OCI-LY1 (cell line): Measurements from ENCODE around the gene ECSIT.

Source experiments
- H2AFZ ChIP-seq: fragments of 200-600 bp; sonication (generic), shearing (Covaris generic); 2 replicates; pipeline ENCODE4 v1.6.0; 2014; ENCODE audit warnings: antibody characterized with exemption, mild to moderate bottlenecking, low read length
- H3F3A ChIP-seq: fragments of 200-600 bp; sonication (generic), shearing (Covaris generic); 2 replicates; pipeline ENCODE4 v1.6.0; 2014; ENCODE audit warnings: mild to moderate bottlenecking, antibody characterized with exemption, low read length, moderate library complexity; ENCODE audit not compliant: insufficient read depth
- H3K27ac ChIP-seq: fragments of 200-600 bp; sonication (generic); 2 replicates; pipeline ENCODE4 v1.5.1; 2014; ENCODE audit warnings: low read length, mixed run types, mild to moderate bottlenecking, low read depth; ENCODE audit not compliant: poor library complexity, severe bottlenecking
- H3K27me3 ChIP-seq: fragments of 200-600 bp; sonication (generic); 2 replicates; pipeline ENCODE4 v1.6.0; 2014; ENCODE audit warnings: antibody characterized with exemption, mild to moderate bottlenecking, low read length, moderate library complexity; ENCODE audit not compliant: insufficient read depth
- H3K36me3 ChIP-seq: fragments of 200-600 bp; sonication (generic); 2 replicates; pipeline ENCODE4 v1.6.1; 2014; ENCODE audit warnings: mild to moderate bottlenecking, antibody characterized with exemption, low read length, moderate library complexity, mixed read lengths; ENCODE audit not compliant: insufficient read depth
- H3K4me1 ChIP-seq: fragments of 200-600 bp; sonication (generic); 2 replicates; pipeline ENCODE4 v1.5.1; 2014; ENCODE audit warnings: mild to moderate bottlenecking, low read length, moderate library complexity; ENCODE audit not compliant: insufficient read depth, severe bottlenecking
- H3K4me2 ChIP-seq: fragments of 200-600 bp; sonication (generic), shearing (Covaris generic); 2 replicates; pipeline ENCODE4 v1.6.1; 2014; ENCODE audit warnings: low read length
- H3K4me3 ChIP-seq: fragments of 200-600 bp; sonication (generic); 2 replicates; pipeline ENCODE4 v1.5.1; 2014; ENCODE audit warnings: low read length, low read depth, mild to moderate bottlenecking, mixed read lengths; ENCODE audit not compliant: poor library complexity, severe bottlenecking
- H3K79me2 ChIP-seq: fragments of 200-600 bp; shearing (Covaris generic); 2 replicates; pipeline ENCODE4 v1.6.1; 2016; ENCODE audit warnings: mixed run types, low read length, mixed read lengths; ENCODE audit not compliant: insufficient read depth
- H3K9ac ChIP-seq: fragments of 200-600 bp; sonication (generic), shearing (Covaris generic); 2 replicates; pipeline ENCODE4 v1.6.1; 2014; ENCODE audit warnings: mild to moderate bottlenecking, low read length, mixed read lengths
- H3K9me2 ChIP-seq: fragments of 200-600 bp; sonication (generic), shearing (Covaris generic); 2 replicates; pipeline ENCODE4 v1.6.1; 2014; ENCODE audit warnings: low read depth, mild to moderate bottlenecking, low read length, mixed read lengths
- H3K9me3 ChIP-seq: fragments of 200-600 bp; shearing (Covaris generic); 2 replicates; pipeline ENCODE4 v1.6.1; 2014; ENCODE audit warnings: low read length, mixed read lengths
- H4K20me1 ChIP-seq: fragments of 200-600 bp; sonication (generic), shearing (Covaris generic); 2 replicates; pipeline ENCODE4 v1.6.0; 2016; ENCODE audit warnings: mild to moderate bottlenecking, low read length; ENCODE audit not compliant: insufficient read depth
- EZH2 ChIP-seq: fragments of 200-600 bp; sonication (generic), shearing (Covaris generic); IDR thresholded peaks from 2 replicates; pipeline ENCODE4 v1.8.0; 2017; ENCODE audit warnings: borderline replicate concordance, mixed run types, mild to moderate bottlenecking, antibody characterized with exemption, low read length, moderate library complexity, mixed read lengths
- TF ChIP-seq, protein P1 (sequence below): fragments of 200-600 bp; sonication (generic), shearing (Covaris generic); IDR thresholded peaks from 2 replicates; pipeline ENCODE4 v1.5.1; 2017; ENCODE audit warnings: mild to moderate bottlenecking, antibody characterized with exemption, low read length, moderate library complexity, mixed read lengths

ECSIT gene

DNA sequence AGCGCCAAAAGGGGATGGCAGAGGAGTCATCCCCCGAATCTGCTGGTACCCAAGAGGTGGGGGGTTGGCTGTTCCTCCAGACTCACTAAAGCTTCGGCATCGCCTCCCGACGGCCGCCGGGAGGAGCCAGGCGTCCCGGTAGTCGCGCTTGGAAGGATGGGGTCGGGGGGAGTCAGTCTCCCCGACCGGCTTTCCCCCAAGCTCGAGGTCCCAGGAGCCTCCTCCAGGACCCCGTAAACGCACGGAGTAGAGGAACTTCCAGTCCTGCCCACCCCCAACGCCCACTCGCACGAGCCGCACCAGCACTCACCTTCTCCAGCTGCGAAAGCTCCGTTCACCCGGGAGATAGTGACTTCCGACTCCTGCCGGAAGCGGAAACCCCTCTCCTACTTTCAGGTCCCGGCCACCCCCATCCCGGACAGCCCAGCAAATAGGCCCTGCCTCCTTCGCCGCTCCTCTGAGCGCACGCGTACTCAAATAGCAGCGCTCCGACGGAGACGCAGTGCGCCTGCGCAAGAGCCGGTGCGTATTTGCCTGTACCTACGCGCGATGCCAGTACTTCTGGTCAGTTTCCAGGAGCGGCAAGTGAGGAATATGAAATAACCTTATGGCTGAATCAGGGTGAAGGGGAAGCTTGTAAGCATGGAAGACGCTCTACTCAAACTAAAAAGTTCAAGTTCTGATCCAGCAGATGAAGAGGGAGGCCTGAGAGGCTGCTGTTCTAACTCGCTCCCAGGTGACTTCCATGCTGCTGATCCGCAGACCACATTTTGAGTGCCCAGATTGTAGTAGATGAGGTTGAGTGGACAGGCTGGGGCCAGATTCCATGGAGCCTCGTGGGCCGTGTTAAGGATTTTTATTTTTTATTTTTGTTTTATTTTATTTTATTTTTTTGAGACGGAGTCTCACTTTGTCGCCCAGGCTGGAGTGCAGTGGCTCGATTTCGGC is 30.2 kb upstream of the ECSIT start, which contains the start of gene ELOF1:
TSS of gene ELOF1 (minus strand) at position 350 of the 948 bp plus-strand sequence. CDS start 4,883 bp downstream, outside the sequence.
- Histone ChIP-seq H3K9ac (peak within 1 kb of the TSS; percentile 94), H3K79me2 (peaks cover 16% of the 10 kb centered on the region), H3K27me3 (no peaks in the 10 kb centered on the region), H3K4me3 (peak within 1 kb of the TSS; percentile 98), H2AFZ (no peak within 1 kb of the TSS), H3K4me1 (peaks cover 32% of the 10 kb centered on the region), H3K4me2 (peak within 1 kb of the TSS; percentile 86), H3F3A (no peaks in the 10 kb centered on the region), H4K20me1 (no peaks in the 10 kb centered on the region), H3K36me3 (peaks cover 10% of the 10 kb centered on the region), H3K9me3 (no peaks in the 10 kb centered on the region), H3K9me2 (no peaks in the 10 kb centered on the region), H3K27ac (peak within 1 kb of the TSS; percentile 70)
- TF ChIP-seq EZH2 = no peak
- TF ChIP-seq, protein P1, sequence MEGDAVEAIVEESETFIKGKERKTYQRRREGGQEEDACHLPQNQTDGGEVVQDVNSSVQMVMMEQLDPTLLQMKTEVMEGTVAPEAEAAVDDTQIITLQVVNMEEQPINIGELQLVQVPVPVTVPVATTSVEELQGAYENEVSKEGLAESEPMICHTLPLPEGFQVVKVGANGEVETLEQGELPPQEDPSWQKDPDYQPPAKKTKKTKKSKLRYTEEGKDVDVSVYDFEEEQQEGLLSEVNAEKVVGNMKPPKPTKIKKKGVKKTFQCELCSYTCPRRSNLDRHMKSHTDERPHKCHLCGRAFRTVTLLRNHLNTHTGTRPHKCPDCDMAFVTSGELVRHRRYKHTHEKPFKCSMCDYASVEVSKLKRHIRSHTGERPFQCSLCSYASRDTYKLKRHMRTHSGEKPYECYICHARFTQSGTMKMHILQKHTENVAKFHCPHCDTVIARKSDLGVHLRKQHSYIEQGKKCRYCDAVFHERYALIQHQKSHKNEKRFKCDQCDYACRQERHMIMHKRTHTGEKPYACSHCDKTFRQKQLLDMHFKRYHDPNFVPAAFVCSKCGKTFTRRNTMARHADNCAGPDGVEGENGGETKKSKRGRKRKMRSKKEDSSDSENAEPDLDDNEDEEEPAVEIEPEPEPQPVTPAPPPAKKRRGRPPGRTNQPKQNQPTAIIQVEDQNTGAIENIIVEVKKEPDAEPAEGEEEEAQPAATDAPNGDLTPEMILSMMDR = peak; percentile 12; the same call in 1 of the 2 replicates

DNA sequence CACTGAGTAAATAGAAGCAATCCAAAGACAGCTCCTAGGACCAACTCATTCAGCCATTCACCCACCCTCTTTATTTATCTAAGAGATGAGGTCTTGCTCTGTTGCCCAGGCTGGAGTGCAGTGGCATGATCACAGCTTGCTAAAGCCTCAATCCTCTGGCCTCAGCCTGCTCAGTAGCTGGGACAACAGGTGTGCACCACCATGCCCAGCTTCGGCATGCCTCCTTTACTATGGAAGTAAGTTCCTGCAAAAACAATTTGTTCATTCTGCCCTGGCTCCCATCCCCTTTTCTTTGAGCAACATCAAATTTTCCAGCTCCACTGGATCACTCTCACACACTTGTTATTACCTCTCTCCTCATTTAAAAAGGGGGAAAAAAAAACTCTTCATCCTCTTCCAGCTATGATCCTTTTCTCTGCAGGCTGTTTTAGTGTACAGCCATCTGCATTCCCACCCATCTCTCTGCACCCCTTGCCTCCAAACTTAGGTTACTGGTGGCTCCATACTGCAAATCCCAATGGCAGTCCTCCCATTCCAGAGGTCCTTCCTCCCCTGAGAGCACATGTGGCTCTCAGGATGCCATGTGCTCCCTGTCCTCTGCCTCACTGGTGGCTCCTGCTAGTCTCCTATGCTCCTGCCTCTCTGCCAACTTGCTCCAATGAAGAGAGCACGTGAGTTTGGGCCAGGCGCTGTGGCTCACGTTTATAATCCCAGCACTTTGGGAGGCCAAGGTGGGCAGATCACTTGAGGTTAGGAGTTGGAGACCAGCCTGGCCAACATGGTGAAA is 27.9 kb upstream of the ECSIT start:
- peaks cover 16% of the 10 kb centered on the region for H3K79me2 ChIP-seq
- no peaks in the 10 kb centered on the region for H3K9me2 ChIP-seq
- H3K27me3 ChIP-seq = no peaks in the 10 kb centered on the region
- no peak overlapping the region for H3K4me2 ChIP-seq
- no peaks in the 10 kb centered on the region for H3K9me3 ChIP-seq
- no peak overlapping the region for H3K4me3 ChIP-seq
- H3K4me1 ChIP-seq = peaks cover 38% of the 10 kb centered on the region
- no peak overlapping the region; the same call in 1 of the 2 replicates for H3K9ac ChIP-seq
- no peak overlapping the region for H2AFZ ChIP-seq
- no peak overlapping the region for H3K27ac ChIP-seq
- H3F3A ChIP-seq = no peaks in the 10 kb centered on the region
- H3K36me3 ChIP-seq = peaks cover 30% of the 10 kb centered on the region
- TF ChIP-seq EZH2 = no peak
- TF ChIP-seq, protein P1 = no peak
- H4K20me1 ChIP-seq = no peaks in the 10 kb centered on the region

DNA sequence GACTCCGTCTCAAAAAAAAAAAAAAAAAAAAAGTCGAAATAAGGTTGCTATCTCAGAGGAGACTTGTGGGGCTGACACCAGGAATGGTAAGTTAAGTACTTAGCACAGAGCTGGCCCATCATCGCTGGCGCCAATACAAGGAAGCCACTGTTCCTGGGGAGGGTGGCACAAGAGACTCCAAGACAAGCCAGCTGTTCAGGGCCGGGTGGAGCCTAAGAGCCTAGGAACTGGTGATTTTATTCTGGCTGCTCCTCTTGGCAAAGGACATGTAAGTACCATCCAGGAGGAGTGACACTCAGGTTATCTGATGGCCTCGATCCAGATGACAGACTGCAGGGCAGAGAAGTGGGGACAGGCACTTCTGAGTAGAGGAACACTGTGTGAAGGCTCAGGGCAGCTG is 26.3 kb upstream of the ECSIT start:
- Histone ChIP-seq H3K27ac (no peak overlapping the region), H3K4me2 (no peak overlapping the region), H3K4me3 (no peak overlapping the region), H3F3A (no peaks in the 10 kb centered on the region), H3K36me3 (peaks cover 30% of the 10 kb centered on the region), H3K27me3 (no peaks in the 10 kb centered on the region), H3K9me2 (no peaks in the 10 kb centered on the region), H4K20me1 (no peaks in the 10 kb centered on the region), H3K4me1 (peaks cover 30% of the 10 kb centered on the region), H3K79me2 (peaks cover 16% of the 10 kb centered on the region), H2AFZ (no peak overlapping the region), H3K9ac (no peak overlapping the region), H3K9me3 (no peaks in the 10 kb centered on the region)
- TF ChIP-seq EZH2 = no peak
- TF ChIP-seq, protein P1 = no peak
